Endothelial cell of umbilical vein (primary cell): ENCODE results near the gene CFTR. TPM values are rescaled to one million over a fixed set of nuclear protein-coding genes. Genes with fewer than 3 reads are reported as not detected.

Experiments
- BruUV-seq: library from RNA; stranded (reverse); fragments of 400-500 nt; replicated peaks from 2 replicates; lab custom pipeline; 2021; lab: Mats Ljungman, UMichigan
- CTCF ChIA-PET: fragments of 300-600, 350-600 bp; sonication (Branson Sonifier 250); formaldehyde crosslinking; loops from one replicate; lab custom pipeline; 2021; ENCODE audit warnings: antibody characterized with exemption, inconsistent platforms; lab: Charles Lee
- POLR2A ChIA-PET: fragments of 300-600, 350-600 bp; sonication (Branson Sonifier 250); formaldehyde crosslinking; loops from one replicate; lab custom pipeline; 2021; ENCODE audit warnings: antibody characterized with exemption, inconsistent platforms; lab: Charles Lee
- DNase-seq: peaks from one replicate; pipeline ENCODE4 v3.0.0-alpha.2; 2011; ENCODE audit warnings: low read depth, low spot score
- FAIRE-seq: peaks from 2 replicates; lab custom pipeline; 2011; peaks lifted over from hg19 to GRCh38; lab: Jason Lieb, UNC
- H2AFZ ChIP-seq: 2 replicates; pipeline ENCODE4 v1.6.0; 2012; ENCODE audit warnings: low read depth, low read length, control low read depth, inconsistent platforms
- H3K27ac ChIP-seq: 2 replicates; pipeline ENCODE4 v1.5.1; 2011; ENCODE audit warnings: low read depth, mild to moderate bottlenecking, control low read depth, low read length, moderate library complexity; ENCODE audit not compliant: insufficient read depth
- H3K27me3 ChIP-seq, 2 experiments: 2 replicates each; pipeline versions ENCODE4 v1.6.0 to v1.6.1; 2011; ENCODE audit warnings: low read length in 2 of 2, mixed read lengths in 1 of 2; ENCODE audit not compliant: control insufficient read depth in 2 of 2, insufficient read depth in 2 of 2
- H3K36me3 ChIP-seq, 2 experiments: 2 replicates in 1 of 2; 3 replicates in 1 of 2; pipeline ENCODE4 v1.5.1; 2011; ENCODE audit warnings: low read length in 2 of 2, mild to moderate bottlenecking in 1 of 2, moderate library complexity in 1 of 2; ENCODE audit not compliant: control insufficient read depth in 2 of 2, insufficient read depth in 2 of 2; ENCODE audit errors: extremely low read depth in 1 of 2
- H3K4me1 ChIP-seq: 3 replicates; pipeline ENCODE4 v1.5.1; 2011; ENCODE audit warnings: mild to moderate bottlenecking, low read length; ENCODE audit not compliant: control insufficient read depth, insufficient read depth; ENCODE audit errors: extremely low read depth
- H3K4me2 ChIP-seq: 2 replicates; pipeline ENCODE4 v1.6.1; 2011; ENCODE audit warnings: low read length, control low read depth, mixed read lengths; ENCODE audit not compliant: insufficient read depth
- H3K4me3 ChIP-seq, 3 experiments: fragments of 200-600 bp in 1 of 3; sonication (generic), shearing (Covaris generic) in 1 of 3; replicated peaks in 1 of 3; 2 replicates each; pipeline ENCODE4 v1.5.1; 2011 to 2016; ENCODE audit warnings: control low read depth in 3 of 3, low read length in 3 of 3, mild to moderate bottlenecking in 2 of 3, inconsistent platforms in 1 of 3, low read depth in 1 of 3, moderate library complexity in 1 of 3; ENCODE audit not compliant: insufficient read depth in 1 of 3
- H3K79me2 ChIP-seq: 2 replicates; pipeline ENCODE4 v1.6.0; 2012; ENCODE audit warnings: low read length, inconsistent platforms; ENCODE audit not compliant: control insufficient read depth, insufficient read depth
- H3K9ac ChIP-seq: replicated peaks from 2 replicates; pipeline ENCODE3; 2011; ENCODE audit warnings: low read length, control low read depth; ENCODE audit not compliant: insufficient read depth; ENCODE audit errors: extremely low read depth
- H3K9me1 ChIP-seq: replicated peaks from 3 replicates; pipeline ENCODE4 v1.6.0; 2011; ENCODE audit warnings: mild to moderate bottlenecking, low read length; ENCODE audit not compliant: control insufficient read depth, insufficient read depth; ENCODE audit errors: extremely low read depth
- H3K9me3 ChIP-seq: replicated peaks from 2 replicates; pipeline ENCODE4 v1.5.1; 2012; ENCODE audit warnings: low read length, inconsistent platforms; ENCODE audit not compliant: control insufficient read depth, insufficient read depth
- H4K20me1 ChIP-seq: replicated peaks from 2 replicates; pipeline ENCODE3; 2011; ENCODE audit warnings: mild to moderate bottlenecking, low read length; ENCODE audit not compliant: control insufficient read depth, insufficient read depth; ENCODE audit errors: extremely low read depth
- EZH2 ChIP-seq: IDR thresholded peaks from 2 replicates; pipeline ENCODE4 v1.6.1; 2012; ENCODE audit warnings: borderline replicate concordance, low read depth, mild to moderate bottlenecking, moderate library complexity, low read length, inconsistent platforms; ENCODE audit not compliant: severe bottlenecking
- FOS ChIP-seq: IDR thresholded peaks from 2 replicates; pipeline ENCODE4 v1.6.1; 2011; ENCODE audit warnings: mild to moderate bottlenecking, low read length, moderate library complexity, borderline replicate concordance; ENCODE audit not compliant: insufficient read depth
- GATA2 ChIP-seq: IDR thresholded peaks from 2 replicates; pipeline ENCODE4 v1.7.0; 2011; ENCODE audit warnings: low read depth, mild to moderate bottlenecking, moderate library complexity, mixed read lengths, low read length; ENCODE audit not compliant: insufficient read length, insufficient read depth
- POLR2A ChIP-seq: IDR thresholded peaks from 2 replicates; pipeline ENCODE4 v1.6.1; 2012; ENCODE audit warnings: low read depth, mild to moderate bottlenecking, control low read depth, low read length
- POLR2AphosphoS5 ChIP-seq: IDR thresholded peaks from 2 replicates; pipeline ENCODE4 v1.6.1; 2012; ENCODE audit warnings: low read depth, mild to moderate bottlenecking, control low read depth, low read length, moderate library complexity; ENCODE audit not compliant: insufficient read depth
- dilution Hi-C: fragments of 300-500 bp; cut with MboI; formaldehyde crosslinking; loops from one replicate; pipeline ENCODE4 v1.15.0; 2019; ENCODE audit warnings: low sequenced_read_pairs; ENCODE audit not compliant: extremely low pct_ligation_motif_present
- intact Hi-C: fragments of 100-400 bp; cut with micrococcal nuclease; formaldehyde crosslinking; loops from one replicate; pipeline ENCODE4 v1.10.0; 2022
- polyA plus RNA-seq, 4 experiments: library from polyadenylated mRNA; depleted of rRNA in 3 of 4; stranded (reverse) in 3 of 4; unstranded in 1 of 4; fragments of >200 nt; gene quantifications; 2 replicates each; pipeline versions ENCODE4 v1.2.1 to v1.2.3, GENCODE V29; 2011 to 2012; ENCODE audit warnings: missing spikeins in 1 of 4
- total RNA-seq: library from RNA; stranded (reverse); gene quantifications from 2 replicates; pipeline ENCODE4 v1.2.3, GENCODE V29; 2021
- TF ChIP-seq, protein P1 (sequence below): IDR thresholded peaks from 2 replicates; pipeline ENCODE4 v1.6.1; 2011; ENCODE audit not compliant: insufficient read depth, insufficient read length
- TF ChIP-seq, protein P2 (sequence below), 2 donors: IDR thresholded peaks; 1 replicate in 1 of 2; 2 replicates in 1 of 2; pipeline ENCODE4 v1.5.1; 2011; ENCODE audit warnings: low read length in 2 of 2, mild to moderate bottlenecking in 2 of 2, moderate library complexity in 2 of 2, control low read depth in 1 of 2, inconsistent platforms in 1 of 2, low read depth in 1 of 2; ENCODE audit not compliant: insufficient read depth in 1 of 2; ENCODE audit errors: extremely low read depth in 1 of 2

The CFTR gene
- total and polyA plus RNA-seq, 2 donors (not counting 3 experiments of a cell fraction or from before 2014, with no cell fraction given): 0.03 TPM; not detected in 1

GRCh38 chr7:117605712-117606111 is 125.9 kb downstream of the CFTR start:
- ChIA-PET POLR2A (no interaction called here), CTCF (no interaction called here)
- no peaks in the 10 kb centered on the region for H3K9me1 ChIP-seq
- H3K36me3 ChIP-seq: no peaks in the 10 kb centered on the region
- H3K27me3 ChIP-seq: no peaks in the 10 kb centered on the region
- no peak overlapping the region for H3K4me2 ChIP-seq
- intact Hi-C loops: no loop called here
- H3K4me1 ChIP-seq: peaks cover 11% of the 10 kb centered on the region
- H3K79me2 ChIP-seq: no peaks in the 10 kb centered on the region
- H3K9ac ChIP-seq: no peak overlapping the region
- dilution Hi-C loops: no loop called here
- FAIRE-seq (no peak), DNase-seq (no peak)
- H3K27ac ChIP-seq: no peak overlapping the region
- no peaks in the 10 kb centered on the region for H4K20me1 ChIP-seq
- no TSS peak for BruUV-seq
- H3K4me3 ChIP-seq: no peak overlapping the region
- no peaks in the 10 kb centered on the region for H3K9me3 ChIP-seq
- TF ChIP-seq EZH2: no peak
- TF ChIP-seq, protein P1, sequence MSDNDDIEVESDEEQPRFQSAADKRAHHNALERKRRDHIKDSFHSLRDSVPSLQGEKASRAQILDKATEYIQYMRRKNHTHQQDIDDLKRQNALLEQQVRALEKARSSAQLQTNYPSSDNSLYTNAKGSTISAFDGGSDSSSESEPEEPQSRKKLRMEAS: no peak
- no peak for TF ChIP-seq POLR2AphosphoS5
- TF ChIP-seq POLR2A: no peak
- no peak for TF ChIP-seq GATA2
- no peak for TF ChIP-seq FOS
- TF ChIP-seq, protein P2, sequence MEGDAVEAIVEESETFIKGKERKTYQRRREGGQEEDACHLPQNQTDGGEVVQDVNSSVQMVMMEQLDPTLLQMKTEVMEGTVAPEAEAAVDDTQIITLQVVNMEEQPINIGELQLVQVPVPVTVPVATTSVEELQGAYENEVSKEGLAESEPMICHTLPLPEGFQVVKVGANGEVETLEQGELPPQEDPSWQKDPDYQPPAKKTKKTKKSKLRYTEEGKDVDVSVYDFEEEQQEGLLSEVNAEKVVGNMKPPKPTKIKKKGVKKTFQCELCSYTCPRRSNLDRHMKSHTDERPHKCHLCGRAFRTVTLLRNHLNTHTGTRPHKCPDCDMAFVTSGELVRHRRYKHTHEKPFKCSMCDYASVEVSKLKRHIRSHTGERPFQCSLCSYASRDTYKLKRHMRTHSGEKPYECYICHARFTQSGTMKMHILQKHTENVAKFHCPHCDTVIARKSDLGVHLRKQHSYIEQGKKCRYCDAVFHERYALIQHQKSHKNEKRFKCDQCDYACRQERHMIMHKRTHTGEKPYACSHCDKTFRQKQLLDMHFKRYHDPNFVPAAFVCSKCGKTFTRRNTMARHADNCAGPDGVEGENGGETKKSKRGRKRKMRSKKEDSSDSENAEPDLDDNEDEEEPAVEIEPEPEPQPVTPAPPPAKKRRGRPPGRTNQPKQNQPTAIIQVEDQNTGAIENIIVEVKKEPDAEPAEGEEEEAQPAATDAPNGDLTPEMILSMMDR (IDR thresholded peaks at IDR 0.05; ENCODE audit: extremely low read depth in 1 of 2, insufficient read depth in 1 of 2, low read depth in 1 of 2, low read length in 2 of 2): no peak
- H2AFZ ChIP-seq: no peak overlapping the region
